ENCODE measurements around the gene TPO.

The TPO gene

GRCh38 chr2:1588051-1588977 lies 175.1 kb downstream of the TPO start:
- no peak for DNase-seq

- DNase-seq = peak; percentile 7
Measured at GRCh38 chr2:1588978-1589621, 175.8 kb downstream of the TPO start.

- DNase-seq = no peak
Measured at GRCh38 chr2:1590596-1591460, 177.6 kb downstream of the TPO start.

GRCh38 chr2:1591461-1591770 lies 178.2 kb downstream of the TPO start:
- no peak for DNase-seq

Data from hematopoietic multipotent progenitor cell treated with erythropoietin and hydrocortisone succinate and interleukin-3 and kit ligand, for 6 days (in vitro differentiated cells).